SU-DHL-6 (cell line): ENCODE results near the gene NMT2.

Experiments
- EZH2phosphoT487 ChIP-seq: fragments of 200-600 bp; sonication (generic), shearing (Covaris generic); conservative IDR thresholded peaks from 2 replicates; pipeline ENCODE4 v1.6.1; 2018; ENCODE audit warnings: mild to moderate bottlenecking, antibody characterized with exemption, low read length, moderate library complexity, mixed read lengths
- TF ChIP-seq, protein P1 (sequence below): fragments of 200-600 bp; sonication (generic); IDR thresholded peaks from one replicate; pipeline ENCODE4 v1.5.1; 2017; ENCODE audit warnings: antibody characterized with exemption, mild to moderate bottlenecking, low read length, moderate library complexity; ENCODE audit not compliant: insufficient read depth, poor library complexity, severe bottlenecking

DNA sequence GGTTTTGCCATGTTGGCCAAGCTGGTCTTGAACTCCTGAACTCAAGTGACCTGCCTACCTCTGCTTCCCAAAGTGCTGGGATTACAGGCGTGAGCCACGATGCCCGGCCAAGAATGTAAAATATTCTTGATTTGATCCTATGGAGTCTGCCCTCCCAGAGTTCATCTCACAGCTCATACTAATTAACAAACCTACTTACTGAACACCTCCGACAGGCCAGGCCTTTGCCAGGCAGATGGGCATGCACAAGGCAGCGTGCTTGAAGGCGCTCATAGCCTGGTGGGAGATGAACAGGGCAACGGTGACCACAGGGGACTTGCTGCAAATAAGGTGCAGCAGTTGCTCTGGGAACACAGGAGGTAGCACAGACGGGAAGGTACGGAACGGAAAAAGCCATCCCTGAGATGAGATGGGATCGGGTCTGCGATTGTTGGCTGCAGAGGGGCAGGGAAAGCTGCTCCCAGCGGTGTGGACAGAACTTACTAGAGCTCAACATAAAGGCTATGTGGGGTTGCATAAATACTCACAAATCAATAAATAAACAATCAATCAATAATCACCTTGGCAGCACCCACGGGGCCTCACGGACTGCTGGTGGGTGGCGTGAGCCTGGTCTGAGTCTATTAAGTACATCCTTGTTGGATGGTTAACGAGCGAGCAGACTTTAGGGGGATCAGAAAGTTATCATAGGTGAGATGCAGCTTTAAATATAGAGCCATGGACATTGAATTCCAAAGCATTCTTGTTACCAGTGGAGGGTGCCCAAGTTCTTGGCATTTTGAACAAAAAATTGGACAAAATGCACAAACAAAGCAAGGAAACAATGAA is 84.6 kb downstream of the NMT2 start:
- TF ChIP-seq, protein P1, sequence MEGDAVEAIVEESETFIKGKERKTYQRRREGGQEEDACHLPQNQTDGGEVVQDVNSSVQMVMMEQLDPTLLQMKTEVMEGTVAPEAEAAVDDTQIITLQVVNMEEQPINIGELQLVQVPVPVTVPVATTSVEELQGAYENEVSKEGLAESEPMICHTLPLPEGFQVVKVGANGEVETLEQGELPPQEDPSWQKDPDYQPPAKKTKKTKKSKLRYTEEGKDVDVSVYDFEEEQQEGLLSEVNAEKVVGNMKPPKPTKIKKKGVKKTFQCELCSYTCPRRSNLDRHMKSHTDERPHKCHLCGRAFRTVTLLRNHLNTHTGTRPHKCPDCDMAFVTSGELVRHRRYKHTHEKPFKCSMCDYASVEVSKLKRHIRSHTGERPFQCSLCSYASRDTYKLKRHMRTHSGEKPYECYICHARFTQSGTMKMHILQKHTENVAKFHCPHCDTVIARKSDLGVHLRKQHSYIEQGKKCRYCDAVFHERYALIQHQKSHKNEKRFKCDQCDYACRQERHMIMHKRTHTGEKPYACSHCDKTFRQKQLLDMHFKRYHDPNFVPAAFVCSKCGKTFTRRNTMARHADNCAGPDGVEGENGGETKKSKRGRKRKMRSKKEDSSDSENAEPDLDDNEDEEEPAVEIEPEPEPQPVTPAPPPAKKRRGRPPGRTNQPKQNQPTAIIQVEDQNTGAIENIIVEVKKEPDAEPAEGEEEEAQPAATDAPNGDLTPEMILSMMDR, result no peak
- TF ChIP-seq EZH2phosphoT487, result no peak
